GM12801 (cell line): Measurements from ENCODE around the gene ANKFY1.

Experiments used
- TF ChIP-seq, protein P1 (sequence below): IDR thresholded peaks from one replicate; pipeline ENCODE4 v1.5.1; 2011; ENCODE audit warnings: control low read depth; ENCODE audit not compliant: insufficient read length; ENCODE audit errors: extremely low read depth

Gene ANKFY1, protein sequence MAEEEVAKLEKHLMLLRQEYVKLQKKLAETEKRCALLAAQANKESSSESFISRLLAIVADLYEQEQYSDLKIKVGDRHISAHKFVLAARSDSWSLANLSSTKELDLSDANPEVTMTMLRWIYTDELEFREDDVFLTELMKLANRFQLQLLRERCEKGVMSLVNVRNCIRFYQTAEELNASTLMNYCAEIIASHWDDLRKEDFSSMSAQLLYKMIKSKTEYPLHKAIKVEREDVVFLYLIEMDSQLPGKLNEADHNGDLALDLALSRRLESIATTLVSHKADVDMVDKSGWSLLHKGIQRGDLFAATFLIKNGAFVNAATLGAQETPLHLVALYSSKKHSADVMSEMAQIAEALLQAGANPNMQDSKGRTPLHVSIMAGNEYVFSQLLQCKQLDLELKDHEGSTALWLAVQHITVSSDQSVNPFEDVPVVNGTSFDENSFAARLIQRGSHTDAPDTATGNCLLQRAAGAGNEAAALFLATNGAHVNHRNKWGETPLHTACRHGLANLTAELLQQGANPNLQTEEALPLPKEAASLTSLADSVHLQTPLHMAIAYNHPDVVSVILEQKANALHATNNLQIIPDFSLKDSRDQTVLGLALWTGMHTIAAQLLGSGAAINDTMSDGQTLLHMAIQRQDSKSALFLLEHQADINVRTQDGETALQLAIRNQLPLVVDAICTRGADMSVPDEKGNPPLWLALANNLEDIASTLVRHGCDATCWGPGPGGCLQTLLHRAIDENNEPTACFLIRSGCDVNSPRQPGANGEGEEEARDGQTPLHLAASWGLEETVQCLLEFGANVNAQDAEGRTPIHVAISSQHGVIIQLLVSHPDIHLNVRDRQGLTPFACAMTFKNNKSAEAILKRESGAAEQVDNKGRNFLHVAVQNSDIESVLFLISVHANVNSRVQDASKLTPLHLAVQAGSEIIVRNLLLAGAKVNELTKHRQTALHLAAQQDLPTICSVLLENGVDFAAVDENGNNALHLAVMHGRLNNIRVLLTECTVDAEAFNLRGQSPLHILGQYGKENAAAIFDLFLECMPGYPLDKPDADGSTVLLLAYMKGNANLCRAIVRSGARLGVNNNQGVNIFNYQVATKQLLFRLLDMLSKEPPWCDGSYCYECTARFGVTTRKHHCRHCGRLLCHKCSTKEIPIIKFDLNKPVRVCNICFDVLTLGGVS

DNA sequence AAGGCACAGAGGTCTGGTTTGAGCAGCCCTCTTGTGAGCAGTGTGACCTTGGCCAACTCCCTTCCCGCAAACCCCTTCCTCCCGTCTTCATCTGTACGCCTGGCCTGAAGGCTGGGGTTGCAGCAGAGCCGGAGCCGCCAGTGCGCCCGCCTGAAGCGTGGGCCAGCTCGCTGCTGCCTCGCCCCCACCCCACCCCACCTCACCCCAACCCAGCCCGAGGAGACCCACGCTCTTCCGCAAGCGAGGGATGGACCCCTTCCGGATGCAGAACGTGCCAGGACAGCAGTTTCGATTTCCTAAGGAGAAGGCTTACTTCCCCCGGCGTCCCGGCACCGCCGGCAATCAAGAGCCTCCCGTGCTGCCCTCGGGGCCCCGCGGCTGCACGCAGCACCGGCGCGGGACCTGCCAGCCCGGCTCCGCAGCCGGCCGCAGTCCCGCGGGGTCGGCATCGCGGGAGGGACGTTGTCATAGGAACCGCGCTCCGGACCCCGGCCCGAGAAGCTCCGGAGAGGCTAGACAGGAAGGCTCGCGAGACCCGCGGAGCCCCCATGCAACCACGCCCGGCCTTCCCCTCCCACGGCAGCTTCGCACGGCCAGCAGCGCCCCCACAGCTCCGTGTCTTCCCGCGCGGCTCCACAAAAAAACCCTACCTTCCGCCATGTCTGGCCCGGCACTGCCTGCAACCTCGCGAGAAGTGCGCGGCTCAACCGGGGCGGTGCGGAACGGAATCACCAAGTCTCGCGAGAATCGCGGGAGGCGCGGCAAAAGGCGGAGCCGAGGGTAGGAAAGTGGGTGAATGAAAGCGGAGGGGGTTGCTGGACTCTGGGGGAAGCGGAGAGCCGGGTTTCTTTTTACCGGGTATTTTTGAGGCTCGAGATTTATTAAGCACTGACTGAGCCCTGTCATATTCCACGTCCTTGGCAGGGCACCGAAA is at the start of gene ANKFY1:
Gene ANKFY1, minus strand, starts transcription at position 698 of the 934 bp plus-strand sequence. Its CDS starts 38 bp downstream, at position 660.
- TF ChIP-seq, protein P1, sequence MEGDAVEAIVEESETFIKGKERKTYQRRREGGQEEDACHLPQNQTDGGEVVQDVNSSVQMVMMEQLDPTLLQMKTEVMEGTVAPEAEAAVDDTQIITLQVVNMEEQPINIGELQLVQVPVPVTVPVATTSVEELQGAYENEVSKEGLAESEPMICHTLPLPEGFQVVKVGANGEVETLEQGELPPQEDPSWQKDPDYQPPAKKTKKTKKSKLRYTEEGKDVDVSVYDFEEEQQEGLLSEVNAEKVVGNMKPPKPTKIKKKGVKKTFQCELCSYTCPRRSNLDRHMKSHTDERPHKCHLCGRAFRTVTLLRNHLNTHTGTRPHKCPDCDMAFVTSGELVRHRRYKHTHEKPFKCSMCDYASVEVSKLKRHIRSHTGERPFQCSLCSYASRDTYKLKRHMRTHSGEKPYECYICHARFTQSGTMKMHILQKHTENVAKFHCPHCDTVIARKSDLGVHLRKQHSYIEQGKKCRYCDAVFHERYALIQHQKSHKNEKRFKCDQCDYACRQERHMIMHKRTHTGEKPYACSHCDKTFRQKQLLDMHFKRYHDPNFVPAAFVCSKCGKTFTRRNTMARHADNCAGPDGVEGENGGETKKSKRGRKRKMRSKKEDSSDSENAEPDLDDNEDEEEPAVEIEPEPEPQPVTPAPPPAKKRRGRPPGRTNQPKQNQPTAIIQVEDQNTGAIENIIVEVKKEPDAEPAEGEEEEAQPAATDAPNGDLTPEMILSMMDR = no peak

DNA sequence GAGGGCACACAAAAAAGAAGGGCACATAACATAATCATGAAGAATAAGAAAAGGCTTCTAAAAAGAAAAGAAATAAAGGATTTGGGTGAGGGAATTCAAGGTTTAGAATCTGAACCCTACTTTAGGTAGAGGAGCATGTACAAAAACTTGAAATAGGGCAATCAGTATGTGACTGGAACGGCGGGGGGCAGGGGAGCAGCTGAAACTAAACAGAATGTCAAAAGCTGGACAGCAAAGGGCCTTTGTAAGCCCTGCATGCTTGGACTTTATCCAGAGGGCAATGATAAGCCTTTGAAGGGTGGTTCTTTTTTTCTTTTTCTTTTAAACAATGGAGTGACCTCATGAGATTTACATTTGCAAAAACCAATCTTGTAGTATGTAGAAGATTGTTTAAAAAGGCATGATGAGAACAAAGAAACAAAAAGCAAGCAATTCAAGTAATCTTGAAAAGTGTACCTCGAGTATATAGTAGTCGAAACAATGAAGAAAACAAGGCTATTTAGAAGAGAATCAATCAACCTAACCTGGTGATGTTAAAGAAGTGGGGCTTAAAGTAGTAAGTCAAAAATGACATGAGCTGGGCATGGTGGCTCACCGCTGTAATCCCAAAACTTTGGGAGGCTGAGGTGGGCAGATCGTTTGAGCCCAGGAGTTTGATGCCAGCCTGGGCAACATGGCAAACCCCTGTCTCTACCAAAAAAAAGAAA is 46.7 kb upstream of the ANKFY1 start:
- TF ChIP-seq, protein P1 = no peak

DNA sequence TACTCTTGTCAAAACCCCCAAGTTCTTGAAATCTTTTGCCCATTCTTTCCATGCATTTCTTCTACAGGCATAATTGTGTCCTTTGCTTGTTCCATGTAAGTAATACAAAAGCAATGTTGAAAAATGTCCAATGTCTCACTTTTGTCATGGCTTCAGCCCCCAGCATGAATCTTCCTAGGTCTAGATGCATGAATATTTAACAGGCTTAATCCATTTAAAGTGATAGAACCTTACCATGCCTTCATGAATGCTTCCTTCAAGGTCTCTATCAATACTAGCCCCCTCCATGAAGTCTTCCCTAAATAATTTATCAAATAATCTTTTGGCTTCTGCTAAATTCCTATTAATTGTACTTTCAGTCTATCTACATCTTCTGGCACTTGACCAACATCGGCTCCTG is 46.1 kb upstream of the ANKFY1 start:
- TF ChIP-seq, protein P1 = no peak

DNA sequence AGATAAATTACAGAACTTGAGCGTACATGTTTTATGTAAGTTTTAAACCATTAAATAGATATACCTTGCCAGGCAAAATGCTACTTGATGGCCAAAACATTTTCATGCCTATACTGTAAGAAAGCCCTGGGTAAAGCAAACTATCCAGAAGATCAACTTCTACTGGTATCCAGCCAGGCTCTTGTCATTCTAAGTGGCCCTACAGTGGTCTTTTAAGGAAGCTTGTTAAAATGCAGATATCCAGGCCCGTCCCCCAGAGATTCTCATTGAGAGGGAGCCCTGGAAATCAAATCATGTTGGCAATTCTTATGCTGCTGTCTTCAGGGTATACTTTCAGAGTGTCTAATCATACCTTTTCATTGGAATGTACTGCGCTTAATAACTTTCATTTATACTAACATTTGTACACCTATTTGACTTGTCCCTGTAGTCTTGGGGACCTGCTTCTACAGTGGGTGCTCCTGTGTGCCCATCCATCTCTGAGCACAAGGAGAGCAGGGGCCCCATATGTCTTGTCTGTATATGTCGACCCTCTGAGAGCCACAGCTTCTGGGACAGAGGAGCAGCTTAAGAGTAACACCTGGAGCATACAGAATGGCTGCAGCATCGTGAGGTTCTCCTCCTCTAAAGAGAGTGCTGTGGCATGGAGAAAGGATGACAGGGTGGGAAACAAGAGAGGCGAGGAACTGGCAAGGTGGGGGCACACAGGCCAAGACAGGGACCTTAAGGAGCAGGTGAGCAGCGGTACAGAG is 43.6 kb upstream of the ANKFY1 start:
- TF ChIP-seq, protein P1 = no peak

DNA sequence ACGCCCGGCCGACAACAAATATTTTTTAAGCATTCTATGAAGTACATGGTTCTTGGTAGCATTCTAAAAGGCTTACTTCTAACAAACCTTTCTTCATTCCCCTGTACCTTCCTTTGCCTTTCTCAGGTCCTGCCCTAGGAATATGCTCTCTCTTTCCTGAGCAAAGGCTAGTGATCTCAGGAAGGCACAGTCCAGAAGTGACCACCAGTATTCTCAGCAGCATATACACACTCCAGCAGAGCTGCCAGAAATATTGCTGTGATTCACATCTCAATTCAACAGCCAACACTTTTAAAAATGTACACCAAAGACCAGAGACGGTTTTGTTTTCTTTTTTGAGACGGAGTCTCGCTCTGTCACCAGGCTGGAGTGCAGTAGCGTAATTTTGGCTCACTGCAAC is 41.4 kb upstream of the ANKFY1 start:
- TF ChIP-seq, protein P1 = no peak
